HEK293T (cell line): ENCODE data around the gene C2CD3.
"Not testable (repeated sequence)": the region's sequence is repeated elsewhere in the genome, so short reads cannot be mapped to it uniquely, and the experiment has no call there.

Experiments used
- CTCF ChIA-PET: fragments of 350-600 bp; formaldehyde crosslinking; extraction: SDS; loops from one replicate; lab custom pipeline; 2021; ENCODE audit warnings: antibody characterized with exemption, inconsistent platforms; lab: Yijun Ruan, JAX
- POLR2A ChIA-PET: fragments of 350-600 bp; formaldehyde crosslinking; extraction: SDS; loops from one replicate; lab custom pipeline; 2020; ENCODE audit warnings: antibody characterized with exemption, inconsistent platforms; lab: Yijun Ruan, JAX
- DNase-seq: peaks from one replicate; pipeline ENCODE4 v3.0.0; 2012; ENCODE audit warnings: mixed read lengths; ENCODE audit errors: extremely low spot score
- ARNT ChIP-seq: fragments of 450-650 bp; IDR thresholded peaks from 2 replicates; pipeline ENCODE4 v1.6.1; 2017; ENCODE audit warnings: mild to moderate bottlenecking
- BHLHE40 ChIP-seq: fragments of 450-650 bp; IDR thresholded peaks from 2 replicates; pipeline ENCODE4 v1.6.1; 2016; ENCODE audit warnings: mild to moderate bottlenecking, moderate library complexity, borderline replicate concordance
- CTBP1 ChIP-seq: fragments of 450-650 bp; IDR thresholded peaks from 2 replicates; pipeline ENCODE4 v1.6.1; 2016; ENCODE audit warnings: borderline replicate concordance
- ELF4 ChIP-seq: fragments of 450-650 bp; IDR thresholded peaks from 2 replicates; pipeline ENCODE4 v1.6.1; 2017; ENCODE audit warnings: antibody characterized with exemption
- FOXA1 ChIP-seq: fragments of 450-650 bp; IDR thresholded peaks from 2 replicates; pipeline ENCODE4 v1.6.1; 2016; ENCODE audit warnings: mild to moderate bottlenecking
- FOXK2 ChIP-seq: fragments of 450-650 bp; IDR thresholded peaks from 2 replicates; pipeline ENCODE4 v1.6.1; 2016; ENCODE audit warnings: mild to moderate bottlenecking
- FOXM1 ChIP-seq: fragments of 450-650 bp; IDR thresholded peaks from 2 replicates; pipeline ENCODE4 v1.6.1; 2017; ENCODE audit warnings: mild to moderate bottlenecking, borderline replicate concordance
- HDGF ChIP-seq: fragments of 450-650 bp; IDR thresholded peaks from 2 replicates; pipeline ENCODE4 v1.6.1; 2017; ENCODE audit warnings: antibody characterized with exemption, borderline replicate concordance
- L3MBTL2 ChIP-seq: fragments of 450-650 bp; conservative IDR thresholded peaks from 2 replicates; pipeline ENCODE4 v1.6.1; 2016; ENCODE audit warnings: mild to moderate bottlenecking
- LEF1 ChIP-seq: fragments of 450-650 bp; IDR thresholded peaks from 2 replicates; pipeline ENCODE4 v1.6.1; 2017; ENCODE audit warnings: mild to moderate bottlenecking, borderline replicate concordance
- NFRKB ChIP-seq: fragments of 450-650 bp; IDR thresholded peaks from 2 replicates; pipeline ENCODE4 v1.6.1; 2016; ENCODE audit warnings: mild to moderate bottlenecking, moderate library complexity
- PKNOX1 ChIP-seq: fragments of 450-650 bp; IDR thresholded peaks from 2 replicates; pipeline ENCODE4 v1.6.1; 2016
- SP1 ChIP-seq: fragments of 450-650 bp; IDR thresholded peaks from 2 replicates; pipeline ENCODE4 v1.6.1; 2017
- SUZ12 ChIP-seq: fragments of 450-650 bp; IDR thresholded peaks from 2 replicates; pipeline ENCODE4 v1.6.1; 2016; ENCODE audit warnings: mild to moderate bottlenecking
- TARDBP ChIP-seq: fragments of 450-650 bp; IDR thresholded peaks from 2 replicates; pipeline ENCODE4 v1.6.1; 2016
- ZNF384 ChIP-seq: fragments of 450-650 bp; IDR thresholded peaks from 2 replicates; pipeline ENCODE4 v1.6.1; 2016

C2CD3 gene

DNA sequence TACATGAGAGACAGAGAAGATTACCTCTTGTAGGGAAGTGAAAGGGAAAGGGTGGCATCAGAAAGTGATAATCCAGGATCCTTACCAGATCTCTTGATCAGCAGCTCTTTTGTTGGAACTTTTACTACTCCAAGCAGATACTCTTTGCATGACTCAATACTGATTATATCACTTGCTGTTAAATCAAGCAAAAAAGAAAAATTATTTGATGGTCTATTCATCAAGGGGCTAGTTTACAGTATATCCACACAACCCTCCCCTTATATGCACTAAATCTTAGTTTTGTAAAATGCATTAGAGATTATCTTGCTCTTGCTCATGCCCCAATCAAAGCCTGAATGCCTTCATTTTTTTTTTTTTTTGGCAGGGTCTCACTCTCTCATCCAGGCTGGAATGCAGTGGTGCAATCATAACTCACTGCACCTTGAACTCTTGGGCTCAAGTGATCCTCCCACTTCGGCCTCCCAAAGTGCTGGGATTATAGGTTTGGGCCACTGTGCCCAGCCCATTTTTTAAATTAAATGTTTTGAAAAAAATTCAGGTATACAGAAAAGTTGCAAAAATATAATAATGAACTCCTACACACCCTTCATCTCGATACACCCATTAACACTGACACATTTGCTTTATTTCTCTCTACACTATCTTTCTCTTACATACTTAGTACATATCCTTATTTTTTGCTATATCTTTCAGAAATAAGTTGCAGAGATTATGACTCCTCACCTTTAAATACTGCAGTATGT, 85.8 kb downstream of the C2CD3 start:
- CTCF ChIA-PET: no interaction called here
- no peak for DNase-seq
- POLR2A ChIA-PET: no interaction called here

DNA sequence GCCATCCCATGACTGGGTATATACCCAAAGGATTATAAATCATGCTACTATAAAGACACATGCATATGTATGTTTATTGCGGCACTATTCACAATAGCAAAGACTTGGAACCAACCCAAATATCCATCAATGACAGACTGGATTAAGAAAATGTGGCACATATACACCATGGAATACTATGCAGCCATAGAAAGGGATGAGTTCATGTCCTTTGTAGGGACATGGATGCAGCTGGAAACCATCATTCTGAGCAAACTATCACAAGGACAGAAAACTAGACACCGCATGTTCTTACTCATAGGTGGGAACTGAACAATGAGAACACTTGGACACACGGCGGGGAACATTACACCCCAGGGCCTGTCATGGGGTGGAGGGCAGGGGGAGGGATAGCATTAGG, 86.9 kb downstream of the C2CD3 start:
- CTCF ChIA-PET, DNase-seq, POLR2A ChIA-PET: not testable (repeated sequence)

More for the DNA sequence above, 85.8 kb downstream of the C2CD3 start:
- TF ChIP-seq FOXA1 (no peak), CTBP1 (no peak), ARNT (no peak), PKNOX1 (no peak), HDGF (no peak), TARDBP (no peak), FOXM1 (no peak), ELF4 (no peak), SP1 (no peak), SUZ12 (no peak)

DNA sequence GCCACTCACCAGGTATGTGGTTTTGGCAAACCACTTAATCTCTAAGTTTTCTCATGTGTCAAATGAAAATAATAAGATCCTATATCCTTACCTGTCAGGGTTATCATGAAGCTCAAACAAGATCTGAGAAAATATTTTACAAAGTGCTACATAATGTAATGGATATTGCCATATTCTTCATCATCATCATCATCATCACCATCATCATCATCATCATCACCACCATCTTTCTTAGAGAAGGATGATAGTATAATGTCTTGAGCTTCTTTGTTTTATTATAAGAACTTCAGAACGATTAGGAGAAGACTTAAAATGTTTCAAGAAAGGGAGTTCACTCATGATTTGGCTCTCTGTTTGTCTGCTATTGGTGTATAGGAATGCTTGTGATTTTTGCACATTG, 89.4 kb downstream of the C2CD3 start:
- CTCF ChIA-PET: no interaction called here
- no peak for DNase-seq
- POLR2A ChIA-PET: no interaction called here
- TF ChIP-seq FOXK2: no peak

DNA sequence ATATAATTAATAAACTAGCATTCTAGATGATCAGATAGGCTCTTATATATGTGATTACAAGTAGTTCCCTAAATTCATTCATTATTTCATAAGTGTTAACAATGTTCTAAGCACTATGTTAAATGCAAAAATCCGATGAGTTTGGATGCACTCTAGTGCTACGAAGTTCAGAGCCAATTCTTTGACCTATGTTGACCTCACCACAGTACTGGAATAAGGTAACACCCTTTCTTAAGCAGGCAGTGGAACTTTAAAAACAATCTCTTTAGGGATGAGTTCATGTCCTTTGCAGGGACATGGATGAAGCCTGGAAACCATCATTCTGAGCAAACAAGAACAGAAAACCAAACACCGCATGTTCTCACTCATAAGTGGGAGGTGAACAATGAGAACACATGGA, 93.6 kb downstream of the C2CD3 start:
- POLR2A ChIA-PET: no interaction called here
- DNase-seq: no peak
- CTCF ChIA-PET: no interaction called here
- TF ChIP-seq NFRKB: no peak
- no peak for TF ChIP-seq BHLHE40
- no peak for TF ChIP-seq LEF1

DNA sequence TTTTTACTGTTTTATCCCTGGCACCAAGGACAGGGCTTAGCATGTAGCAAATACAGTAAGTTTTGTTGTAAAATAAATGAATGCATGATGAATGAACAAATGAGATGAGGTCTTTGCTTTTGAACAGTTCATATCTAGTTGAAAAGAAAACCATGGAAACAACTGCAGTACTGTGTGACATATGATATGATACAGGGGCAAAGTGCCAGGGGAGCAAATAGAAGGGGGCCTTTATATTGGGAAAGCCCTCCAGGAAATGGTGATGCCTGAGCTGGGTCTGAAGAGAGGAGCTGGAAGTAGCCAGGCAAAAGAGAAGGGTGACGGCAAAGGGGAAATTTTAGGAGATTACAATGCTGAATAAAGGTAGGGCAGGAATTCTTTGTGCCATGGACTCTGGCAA, 98.1 kb downstream of the C2CD3 start:
- TF ChIP-seq ZNF384 (no peak), FOXA1 (no peak), ELF4 (no peak), L3MBTL2 (no peak), HDGF (no peak), NFRKB (no peak), TARDBP (no peak), FOXK2 (no peak), SP1 (no peak), PKNOX1 (no peak)
- DNase-seq: no peak
- ChIA-PET POLR2A (no interaction called here), CTCF (no interaction called here)

DNA sequence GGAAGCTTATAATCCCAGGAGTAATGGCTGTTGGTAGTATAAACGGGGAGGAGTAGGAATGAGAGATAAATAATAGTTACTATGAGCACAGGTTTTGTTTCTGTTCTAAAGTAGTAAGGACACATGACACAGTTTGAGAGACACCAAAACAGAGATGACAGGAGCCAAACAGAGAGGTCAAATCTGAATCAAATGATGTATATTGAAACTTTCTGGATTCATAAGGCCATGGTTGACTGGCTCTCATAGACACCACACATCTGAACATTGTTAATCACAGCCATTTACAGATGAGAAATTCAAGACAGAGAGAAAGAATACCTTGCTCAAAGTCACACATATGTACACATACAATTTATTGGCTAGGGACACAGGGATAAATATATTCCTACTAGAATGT, 98.5 kb downstream of the C2CD3 start:
- TF ChIP-seq SUZ12: no peak
- no peak for TF ChIP-seq FOXM1
- no peak for TF ChIP-seq FOXK2
- no peak for TF ChIP-seq L3MBTL2
- TF ChIP-seq NFRKB: no peak
- no peak for TF ChIP-seq ARNT
- no peak for TF ChIP-seq BHLHE40
- TF ChIP-seq HDGF: no peak
- TF ChIP-seq ZNF384: no peak
- no peak for TF ChIP-seq SP1
- no peak for TF ChIP-seq LEF1
- TF ChIP-seq PKNOX1: no peak
- no peak for TF ChIP-seq CTBP1
- no peak for TF ChIP-seq ELF4
- TF ChIP-seq FOXA1: no peak
- no peak for TF ChIP-seq TARDBP
- ChIA-PET CTCF (no interaction called here), POLR2A (no interaction called here)
- no peak for DNase-seq

- TF ChIP-seq PKNOX1 (no peak), ARNT (no peak), FOXK2 (no peak), FOXA1 (no peak), FOXM1 (no peak), ELF4 (no peak), CTBP1 (no peak), ZNF384 (no peak), SP1 (no peak)
- POLR2A ChIA-PET: interaction anchor here (1.0 kb wide), 1 partner anchor 88 kb away, joined by 5 read pairs; the partner anchor contains the start of gene UCP2
- DNase-seq: no peak
- CTCF ChIA-PET: no interaction called here
Measured at GRCh38 chr11:74070723-74071492, 99.9 kb downstream of the C2CD3 start.
